Stimulated activated CD8-positive, alpha-beta memory T cell treated with anti-CD3 and anti-CD28 coated beads, Interleukin-15, amount 100 ng/mL, for 24 hours (primary cell): ENCODE measurements around the gene ZRSR2.
"Not testable (repeated sequence)": the region's sequence is repeated elsewhere in the genome, so short reads cannot be mapped to it uniquely, and the experiment has no call there.

Source experiments
- DNase-seq: peaks from one replicate; pipeline ENCODE4 v3.0.0-alpha.2; 2020; ENCODE audit warnings: low read depth

Gene ZRSR2

GRCh38 chrX:15797707-15798106, 7.4 kb downstream of the ZRSR2 start:
- no peak for DNase-seq

DNA sequence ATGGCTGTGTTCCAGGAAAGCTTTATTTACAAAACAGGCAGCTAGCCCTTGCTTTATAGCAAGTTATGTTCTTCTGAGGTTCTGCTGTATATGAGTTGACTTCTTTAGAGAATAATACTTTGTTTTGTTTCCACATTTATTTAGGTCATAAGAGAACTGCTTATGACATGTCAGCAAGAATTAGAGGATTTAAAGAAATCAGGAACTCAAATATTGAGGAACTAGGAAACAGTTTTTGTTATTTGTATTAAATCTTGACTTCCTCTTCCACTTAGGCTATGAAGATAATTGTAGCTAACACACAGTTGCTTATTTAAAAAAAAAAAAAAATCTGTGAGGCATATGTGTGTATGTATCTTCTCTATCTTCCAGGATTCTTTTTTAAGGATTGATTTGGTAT, 14.3 kb downstream of the ZRSR2 start:
- DNase-seq: no peak

- no peak for DNase-seq
Observed at GRCh38 chrX:15808254-15808653, 18.0 kb downstream of the ZRSR2 start.

DNA sequence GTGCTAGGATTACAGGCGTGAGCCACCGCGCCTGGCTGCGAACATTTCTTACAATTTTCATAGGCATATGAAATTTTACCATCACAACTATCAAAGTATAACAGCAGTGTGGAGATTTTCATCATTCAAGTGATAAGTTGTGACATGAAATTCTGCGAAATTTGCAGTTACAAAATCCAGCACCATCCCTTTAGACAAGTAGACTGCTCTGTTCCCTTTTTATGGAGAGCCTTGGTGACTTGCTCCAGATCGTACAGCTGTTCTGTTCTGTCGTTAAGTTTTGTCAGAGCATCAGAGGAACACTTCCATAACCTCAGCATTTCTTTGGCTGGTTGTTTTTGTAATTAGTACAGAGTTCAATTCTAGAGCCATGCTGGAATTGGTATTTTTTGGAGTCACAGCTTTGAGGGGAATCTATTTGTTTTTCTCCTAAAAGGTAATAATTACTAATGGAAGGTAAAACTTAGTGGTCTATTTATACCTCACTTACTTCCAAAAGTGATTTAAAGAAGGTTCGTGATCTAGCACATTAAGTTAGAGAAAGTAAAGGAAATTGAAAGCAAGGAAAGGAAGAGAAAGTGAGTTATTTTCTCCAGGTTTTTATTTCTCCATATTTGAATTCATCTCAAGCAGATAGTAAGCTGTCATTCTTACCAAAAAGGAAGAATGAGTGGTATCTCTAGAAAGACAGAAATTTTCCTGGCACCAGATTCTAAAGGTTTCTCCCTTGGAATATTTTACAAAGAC, 22.1 kb downstream of the ZRSR2 start:
- no peak for DNase-seq

DNA sequence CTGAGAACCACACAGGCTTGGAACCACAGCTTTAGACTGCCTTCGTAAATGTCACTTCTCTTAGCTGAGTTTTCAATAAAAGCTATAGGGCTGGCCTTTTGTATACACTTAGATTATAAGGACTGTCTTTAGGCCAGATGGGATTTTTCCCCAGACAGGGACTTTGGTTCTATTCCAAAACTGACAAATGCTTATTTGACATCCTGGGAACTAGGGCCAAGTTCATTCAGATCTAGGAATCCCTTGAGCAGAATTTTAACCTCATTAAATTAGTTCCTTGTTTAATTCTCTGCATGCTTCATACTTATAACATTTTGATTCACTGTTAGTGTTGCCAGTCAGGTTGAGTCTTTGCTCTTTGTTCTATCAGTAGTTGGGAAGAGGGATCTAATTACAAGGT, 23.1 kb downstream of the ZRSR2 start:
- no peak for DNase-seq

DNA sequence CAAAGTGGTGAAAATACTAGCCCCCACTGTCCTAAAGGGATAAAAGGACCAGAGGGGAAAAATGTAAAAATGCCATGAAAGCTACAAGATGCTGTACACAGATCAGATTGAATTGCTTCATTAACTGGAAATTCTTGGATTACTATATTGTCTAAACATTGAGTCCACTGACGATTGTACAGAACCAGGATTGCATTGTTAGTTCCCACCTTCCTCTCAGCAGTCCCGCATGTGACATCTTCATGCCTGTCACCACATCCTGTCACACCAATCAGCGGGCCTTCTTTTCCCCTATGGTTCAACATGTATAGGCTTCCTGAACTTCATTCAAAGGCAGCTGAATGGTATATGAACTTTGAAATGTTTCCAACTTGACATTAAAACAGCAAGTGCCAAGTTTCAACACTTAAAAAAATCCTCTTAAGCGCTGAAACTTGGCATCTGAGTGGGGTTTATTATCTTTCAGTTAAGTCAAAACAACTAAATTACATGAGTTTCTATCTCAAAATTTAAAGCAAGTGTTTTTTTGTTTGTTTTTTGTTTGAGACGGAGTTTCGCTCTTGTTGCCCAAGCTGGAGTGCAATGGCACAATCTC, 24.6 kb downstream of the ZRSR2 start:
- DNase-seq: no peak

DNA sequence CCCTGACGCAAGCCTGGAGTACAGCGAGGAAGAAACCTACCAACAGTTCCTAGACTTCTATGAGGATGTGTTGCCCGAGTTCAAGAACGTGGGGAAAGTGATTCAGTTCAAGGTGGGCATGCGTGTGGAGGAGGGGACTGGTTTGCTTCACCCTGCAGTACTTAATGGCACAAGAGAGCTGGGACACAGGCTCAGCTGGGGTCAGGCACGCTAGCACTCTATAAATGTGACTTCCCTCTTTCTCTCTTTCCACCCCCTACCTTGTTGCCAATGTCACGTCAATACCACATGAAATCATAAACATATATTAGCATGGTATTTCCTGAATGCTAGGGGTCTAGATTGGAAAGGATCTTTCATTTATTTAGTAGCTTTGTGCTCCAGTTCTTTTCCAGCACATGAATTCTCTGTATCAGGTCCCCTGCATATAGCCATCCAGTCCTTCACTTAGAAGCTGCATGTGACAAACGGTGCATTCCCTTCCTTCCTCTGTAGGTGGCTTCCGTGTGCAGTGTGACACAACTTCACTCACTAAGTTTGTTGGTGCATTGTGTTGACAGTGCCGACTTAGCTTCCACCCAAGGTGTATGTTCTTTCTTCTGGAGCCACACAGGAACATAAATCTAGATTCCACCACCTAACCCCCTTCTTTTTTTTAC, 25.6 kb downstream of the ZRSR2 start:
- DNase-seq: no peak

DNA sequence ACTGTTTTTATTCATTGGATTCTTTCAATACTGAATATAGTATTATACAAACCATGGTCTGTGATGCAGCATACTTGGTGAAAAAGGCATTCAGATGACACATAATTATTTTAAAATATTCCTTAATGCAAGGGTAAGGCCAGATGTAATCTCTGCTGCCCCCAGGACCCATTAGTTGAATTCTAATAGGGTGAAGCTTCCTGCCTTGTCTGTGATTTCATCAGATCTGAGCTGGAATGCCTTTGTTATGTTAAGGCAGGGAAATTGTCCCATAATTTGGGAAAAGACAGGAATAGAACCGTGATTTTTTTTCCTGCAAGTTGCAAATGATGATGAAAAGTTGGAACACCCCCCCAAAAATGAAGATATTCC, 26.1 kb downstream of the ZRSR2 start:
- DNase-seq: no peak

- DNase-seq: no peak
Observed at GRCh38 chrX:15816886-15817285, 26.6 kb downstream of the ZRSR2 start.

DNA sequence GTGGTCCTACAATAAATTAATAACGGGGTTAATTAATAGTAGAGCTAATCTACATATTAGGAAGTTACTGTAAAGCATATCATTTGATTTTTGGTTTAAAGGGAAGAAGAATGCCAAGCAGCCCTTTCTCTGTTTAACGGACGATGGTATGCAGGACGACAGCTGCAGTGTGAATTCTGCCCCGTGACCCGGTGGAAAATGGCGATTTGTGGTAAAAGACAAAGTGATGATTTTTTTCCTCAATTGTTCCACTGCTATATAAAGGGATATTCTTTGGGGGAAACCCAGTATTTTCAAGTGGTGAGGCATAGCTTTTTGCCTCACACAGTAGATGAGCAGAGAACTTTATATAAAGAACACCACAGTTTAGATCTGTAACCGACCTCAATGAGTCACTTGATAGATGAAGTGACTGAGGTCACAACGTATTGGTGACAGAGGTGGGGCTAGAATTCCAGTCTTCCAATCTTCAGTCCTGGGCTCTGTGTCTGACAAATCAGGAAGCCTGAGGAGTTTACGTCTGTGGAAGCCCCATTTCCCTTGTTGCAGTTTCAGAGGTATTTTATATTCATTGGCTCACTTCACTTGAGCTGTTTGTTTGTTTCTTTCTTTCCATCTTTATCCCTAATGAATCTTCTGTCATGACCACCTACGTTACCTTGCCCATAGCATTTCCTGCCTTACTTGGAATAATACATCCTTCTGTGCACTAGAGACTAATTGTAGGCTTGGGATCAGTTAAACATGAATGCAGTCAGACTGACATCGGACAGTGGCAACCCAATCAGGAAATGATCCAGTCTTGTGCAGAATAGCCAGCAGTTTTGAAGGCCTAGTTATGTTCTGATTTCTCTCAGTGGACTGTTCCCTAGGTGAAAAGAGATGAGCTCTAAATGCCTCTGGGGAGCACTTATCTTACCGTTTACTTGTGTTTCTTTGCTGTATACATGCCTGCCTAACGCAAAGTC, 30.1 kb downstream of the ZRSR2 start:
- DNase-seq: no peak

- DNase-seq: no peak
Observed at GRCh38 chrX:15822922-15823321, 32.6 kb downstream of the ZRSR2 start.

DNA sequence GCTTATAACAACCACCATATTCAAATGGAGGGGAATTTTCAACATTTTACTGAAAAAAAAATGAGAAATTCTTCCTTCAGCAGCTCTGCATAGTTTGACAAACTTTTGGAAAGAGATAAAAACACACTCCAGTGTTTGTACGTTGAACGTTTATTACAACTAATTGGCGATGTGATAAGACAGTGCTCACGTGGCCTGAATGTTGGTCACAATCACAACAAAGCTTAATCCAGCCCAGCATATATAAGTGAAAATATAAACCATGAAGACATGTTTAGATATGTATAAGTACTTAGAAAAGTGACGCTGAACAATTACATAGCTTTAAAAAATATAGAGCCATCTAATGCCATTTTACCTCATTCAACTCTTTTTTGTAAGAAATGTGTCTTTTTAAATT, 35.7 kb downstream of the ZRSR2 start:
- no peak for DNase-seq

- DNase-seq: no peak
Observed at GRCh38 chrX:15829217-15829616, 38.9 kb downstream of the ZRSR2 start.

- DNase-seq: not testable (repeated sequence)
Observed at GRCh38 chrX:15831347-15831746, 41.1 kb downstream of the ZRSR2 start.

- DNase-seq: no peak
Observed at GRCh38 chrX:15834053-15834452, 43.8 kb downstream of the ZRSR2 start.

DNA sequence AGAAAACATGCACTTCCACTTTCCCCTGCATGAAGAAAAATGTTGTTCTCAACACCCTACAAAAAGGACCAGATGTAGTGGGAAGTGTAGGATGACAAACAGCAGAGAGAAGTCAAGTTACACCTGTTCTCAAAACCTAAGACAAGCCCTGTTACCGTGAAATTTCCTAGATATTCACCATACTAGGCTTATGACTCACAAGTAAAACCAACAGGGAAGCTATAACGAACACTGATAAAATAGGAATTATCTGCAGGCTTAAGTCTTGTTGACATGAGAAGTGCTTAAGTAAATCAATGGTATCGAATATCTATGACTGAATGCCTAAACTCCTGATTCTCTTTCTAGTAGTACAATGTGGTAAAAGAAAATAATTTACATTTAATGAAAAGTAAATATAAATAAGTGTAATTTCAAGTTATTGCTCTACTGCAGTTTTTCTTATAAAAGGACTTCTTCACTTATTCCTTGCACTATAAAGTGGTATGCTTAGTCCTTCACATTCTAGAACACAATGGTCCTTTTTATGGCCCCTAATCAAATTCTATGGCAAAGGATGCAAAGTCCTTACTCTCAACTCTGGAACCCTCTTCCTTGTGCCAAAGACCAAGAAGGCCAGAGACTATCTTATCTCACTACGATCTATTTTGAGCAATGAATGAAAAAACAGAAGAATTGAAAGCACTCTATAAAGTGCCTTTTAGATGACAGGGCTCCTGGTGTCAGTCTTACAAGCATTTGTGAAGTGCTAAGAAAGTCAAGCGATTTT, 44.7 kb downstream of the ZRSR2 start:
- DNase-seq: no peak

DNA sequence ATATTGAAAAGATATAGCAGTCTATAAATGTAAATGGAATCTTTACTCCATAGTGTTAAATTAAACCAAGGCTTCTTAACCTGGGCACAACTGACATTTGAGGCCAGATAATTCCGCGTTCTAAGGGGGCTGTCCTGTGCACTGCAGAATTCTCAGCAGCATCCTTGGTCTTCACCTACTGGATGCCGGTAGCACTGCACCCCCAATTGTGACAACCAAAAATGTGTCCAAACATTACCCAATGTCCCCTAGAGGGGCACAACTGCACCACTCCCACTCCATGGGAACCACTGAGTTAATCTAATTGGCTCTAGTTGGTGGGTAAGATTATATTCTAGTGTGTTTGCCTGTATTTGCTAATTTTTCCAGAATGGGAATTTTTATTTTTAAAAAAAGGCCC, 47.7 kb downstream of the ZRSR2 start:
- DNase-seq: no peak

DNA sequence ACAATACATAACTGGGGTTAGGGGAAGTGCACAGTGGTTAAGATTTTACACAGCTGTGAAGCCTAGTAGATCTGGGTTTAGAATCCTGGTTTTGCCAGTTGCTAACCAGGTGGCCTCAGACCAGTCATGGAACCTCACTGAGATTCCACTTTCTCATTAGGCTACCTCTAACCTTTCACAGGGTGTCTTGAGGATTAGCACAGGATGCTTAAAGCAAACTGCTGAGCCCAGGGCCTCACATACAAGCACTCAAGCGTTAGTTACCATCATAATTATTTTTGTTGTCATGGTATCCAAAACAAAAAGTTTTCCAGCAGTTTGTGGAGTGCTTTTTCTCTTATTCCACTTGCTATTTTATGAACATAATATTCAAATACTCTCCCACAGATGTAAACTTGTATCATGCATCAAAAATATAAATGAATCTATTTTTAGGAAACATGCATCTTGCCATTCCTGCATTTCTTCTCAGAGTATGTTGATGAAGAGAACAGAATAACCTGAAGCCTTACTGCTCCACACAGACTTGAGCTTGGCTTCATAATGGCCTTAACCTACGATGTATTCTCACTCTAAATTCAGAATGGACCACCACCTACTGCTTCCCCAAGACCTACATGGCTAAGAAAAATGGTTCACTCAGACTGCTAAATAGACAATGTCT, 51.7 kb downstream of the ZRSR2 start:
- no peak for DNase-seq

DNA sequence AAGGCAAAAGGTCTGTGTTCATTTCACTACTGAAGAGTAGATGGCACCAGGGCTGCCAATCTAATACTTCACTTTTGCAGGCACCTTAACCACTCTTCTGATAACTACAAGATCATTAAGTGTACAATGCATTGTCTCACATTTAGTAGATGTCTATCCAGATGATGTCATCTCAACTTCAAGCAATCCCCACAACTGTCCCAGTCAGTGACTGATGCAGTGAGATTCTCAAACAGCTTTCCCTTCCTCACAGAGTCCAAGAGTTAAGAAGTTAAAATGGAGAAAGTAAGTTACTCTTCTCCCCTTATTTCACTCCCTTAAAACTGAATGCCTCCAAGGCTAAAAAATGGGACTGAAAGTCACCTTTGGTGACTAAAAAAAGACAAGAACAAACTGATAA, 53.7 kb downstream of the ZRSR2 start:
- DNase-seq: no peak

GRCh38 chrX:15848576-15848975, 58.3 kb downstream of the ZRSR2 start:
- no peak for DNase-seq

DNA sequence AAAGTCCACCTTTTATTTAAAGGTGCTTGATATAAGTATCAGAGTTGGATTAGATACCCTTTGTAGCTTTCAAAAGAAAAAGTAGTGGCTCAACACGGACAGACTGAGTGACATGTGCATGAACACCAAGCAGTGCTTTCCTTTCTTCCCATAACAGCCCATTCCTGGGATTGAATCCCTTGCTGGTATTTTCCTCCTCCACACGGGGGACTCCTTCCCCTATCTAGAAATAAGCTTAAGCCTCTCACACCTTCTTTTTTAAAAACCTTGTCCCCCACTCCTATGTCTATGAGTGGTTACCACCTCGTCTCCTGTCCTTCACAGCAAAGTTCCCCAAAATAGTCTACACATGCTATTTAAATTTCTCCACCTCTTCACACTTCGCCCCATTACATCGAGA, 59.3 kb downstream of the ZRSR2 start:
- DNase-seq: no peak
